Activated CD8-positive, alpha-beta T cell treated with anti-CD3 and anti-CD28 coated beads, Interleukin-2, amount 10 ng/mL, durations not matched to agents 7 days and 5 days (primary cell): ENCODE data around the gene ZKSCAN4. TPM values are rescaled to one million over a fixed set of nuclear protein-coding genes. Genes with fewer than 3 reads are reported as not detected.
A peak's percentile ranks its signal among the peaks of the same experiment; 100 is the strongest.

Source experiments
- ATAC-seq: fragments of 150-1000 bp; cut with Tn5 transposase; one replicate; pipeline ENCODE4 v1.10.0; 2021; ENCODE audit warnings: moderate library complexity
- CTCF ChIA-PET: fragments of 350-600 bp; sonication (Branson Sonifier 250); formaldehyde crosslinking; loops from one replicate; lab custom pipeline; 2021; ENCODE audit warnings: antibody characterized with exemption; lab: Charles Lee
- POLR2A ChIA-PET: fragments of 350-600 bp; sonication (Branson Sonifier 250); formaldehyde crosslinking; loops from one replicate; lab custom pipeline; 2021; ENCODE audit warnings: antibody characterized with exemption; lab: Charles Lee
- DNase-seq: peaks from one replicate; pipeline ENCODE4 v3.0.0-alpha.2; 2020
- H3K27ac Mint-ChIP-seq: one replicate; pipeline ENCODE4 v1.8.0; 2021; ENCODE audit warnings: mild to moderate bottlenecking, mixed read lengths
- H3K27me3 Mint-ChIP-seq: one replicate; pipeline ENCODE4 v1.8.0; 2021; ENCODE audit warnings: low read depth, mixed read lengths
- H3K36me3 Mint-ChIP-seq: one replicate; pipeline ENCODE4 v1.8.0; 2021; ENCODE audit warnings: low read depth, mixed read lengths
- H3K4me1 Mint-ChIP-seq: one replicate; pipeline ENCODE4 v1.8.0; 2021; ENCODE audit warnings: low read depth, mixed read lengths
- H3K4me3 Mint-ChIP-seq: one replicate; pipeline ENCODE4 v1.8.0; 2021; ENCODE audit warnings: mild to moderate bottlenecking, mixed read lengths
- H3K9me3 Mint-ChIP-seq: one replicate; pipeline ENCODE4 v1.8.0; 2022; ENCODE audit warnings: mixed read lengths; ENCODE audit not compliant: insufficient read depth
- total RNA-seq, 2 experiments: library from RNA; stranded (reverse); gene quantifications; one replicate each; pipeline ENCODE4 v1.2.3, GENCODE V29; 2021

The ZKSCAN4 gene
- total RNA-seq, 2 experiments from 2014 or later = 6.9 to 7.7 TPM

DNA sequence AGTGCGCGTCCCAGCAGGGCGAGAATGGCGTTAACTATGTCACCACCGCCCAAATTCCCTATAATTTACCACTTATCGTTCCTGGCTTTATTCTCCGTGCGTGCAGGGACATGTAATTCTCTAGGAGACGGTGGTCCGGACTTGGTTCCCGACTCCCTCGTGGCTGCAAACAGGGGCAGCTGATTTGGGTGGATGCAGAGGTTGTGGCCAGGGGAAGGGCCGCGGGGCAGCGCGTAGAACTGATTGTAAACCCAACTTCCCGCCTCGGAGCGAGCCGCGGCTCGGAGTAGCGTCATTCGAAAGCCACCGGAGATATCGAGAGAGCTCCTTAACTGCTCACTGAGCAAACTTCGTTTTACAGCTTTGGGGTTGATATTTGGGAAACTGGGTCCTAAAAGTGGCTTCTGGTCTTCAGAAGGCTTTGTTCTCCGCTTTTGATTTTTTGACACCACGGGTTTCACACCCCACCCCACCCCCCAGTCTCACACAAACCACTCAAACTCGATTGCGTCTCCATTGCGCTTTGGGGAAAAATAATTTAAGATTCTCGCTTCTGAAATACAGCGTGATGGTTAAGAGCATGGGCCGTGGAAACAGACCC, 44.5 kb downstream of the ZKSCAN4 start:
- peak; percentile 82 for ATAC-seq

DNA sequence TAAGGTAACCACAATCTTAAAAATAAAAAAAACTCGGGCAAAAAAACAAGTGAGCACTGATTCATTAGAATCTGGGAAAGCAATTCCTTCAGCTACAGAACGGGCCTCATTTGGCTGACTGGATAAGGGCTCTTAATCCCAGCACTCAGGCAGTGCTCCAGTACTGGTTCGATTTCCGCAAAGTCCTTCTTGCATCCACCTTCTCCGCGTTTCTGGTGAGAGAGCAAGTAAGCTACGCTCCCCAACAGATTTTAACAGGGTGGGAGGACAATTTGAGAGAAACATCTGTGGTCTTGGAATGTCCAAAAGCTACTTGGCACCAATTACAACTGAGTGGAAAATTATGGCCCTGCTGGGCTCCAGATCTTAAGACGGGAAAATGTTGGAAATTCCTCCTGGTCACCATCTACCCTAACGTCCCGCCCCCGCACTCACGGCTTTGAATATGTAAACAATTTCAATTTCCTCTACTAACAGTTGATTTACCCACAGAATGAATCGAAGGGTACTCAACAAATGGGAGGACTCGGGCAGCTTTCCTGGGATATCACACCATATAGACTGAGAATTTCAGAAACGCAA, 45.0 kb downstream of the ZKSCAN4 start:
- CTCF ChIA-PET = no interaction called here
- H3K36me3 Mint-ChIP-seq = peaks cover 15% of the 10 kb centered on the region
- peak overlapping the region; percentile 83 for H3K4me3 Mint-ChIP-seq
- POLR2A ChIA-PET = no interaction called here
- H3K4me1 Mint-ChIP-seq = peaks cover 30% of the 10 kb centered on the region
- H3K27me3 Mint-ChIP-seq = peaks cover 57% of the 10 kb centered on the region
- ATAC-seq (no peak), DNase-seq (no peak)
- peak overlapping the region; percentile 72 for H3K27ac Mint-ChIP-seq
- H3K9me3 Mint-ChIP-seq = peaks cover 7% of the 10 kb centered on the region

More for the DNA sequence above, 44.5 kb downstream of the ZKSCAN4 start:
- peaks cover 13% of the 10 kb centered on the region for H3K36me3 Mint-ChIP-seq
- POLR2A ChIA-PET = interaction anchor here (0.8 kb wide), 1 partner anchor 369 kb away, joined by 4 read pairs; a partner anchor contains a TSS
- H3K27ac Mint-ChIP-seq = peak overlapping the region; percentile 72
- CTCF ChIA-PET = no interaction called here
- peak; percentile 60 for DNase-seq
- peak overlapping the region; percentile 83 for H3K4me3 Mint-ChIP-seq
- peaks cover 7% of the 10 kb centered on the region for H3K9me3 Mint-ChIP-seq
- peaks cover 30% of the 10 kb centered on the region for H3K4me1 Mint-ChIP-seq
- peaks cover 61% of the 10 kb centered on the region for H3K27me3 Mint-ChIP-seq

DNA sequence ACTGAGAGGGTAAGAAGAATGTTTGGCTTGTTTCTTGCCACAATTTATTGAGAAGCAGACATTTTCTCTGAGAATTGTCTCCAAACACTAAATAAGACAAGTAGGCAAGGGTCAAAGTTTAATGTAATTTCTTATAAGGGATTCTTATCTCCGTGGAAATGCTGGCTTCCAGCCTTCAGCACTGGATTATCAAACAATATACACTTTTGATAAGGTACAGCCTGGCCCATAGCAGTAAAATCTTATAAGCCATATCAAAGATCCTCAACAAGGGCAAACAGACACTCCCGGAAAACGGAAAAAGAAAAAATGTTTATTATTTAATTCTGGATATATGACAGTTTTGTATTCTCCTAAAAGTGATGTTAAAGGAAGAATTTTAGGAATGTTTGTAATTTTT, 45.5 kb downstream of the ZKSCAN4 start:
- Mint-ChIP-seq H3K27me3 (peaks cover 53% of the 10 kb centered on the region), H3K9me3 (peaks cover 7% of the 10 kb centered on the region), H3K27ac (no peak overlapping the region), H3K4me3 (no peak overlapping the region), H3K4me1 (peaks cover 29% of the 10 kb centered on the region), H3K36me3 (peaks cover 13% of the 10 kb centered on the region)
- DNase-seq (no peak), ATAC-seq (no peak)
- POLR2A ChIA-PET = no interaction called here
- CTCF ChIA-PET = no interaction called here

DNA sequence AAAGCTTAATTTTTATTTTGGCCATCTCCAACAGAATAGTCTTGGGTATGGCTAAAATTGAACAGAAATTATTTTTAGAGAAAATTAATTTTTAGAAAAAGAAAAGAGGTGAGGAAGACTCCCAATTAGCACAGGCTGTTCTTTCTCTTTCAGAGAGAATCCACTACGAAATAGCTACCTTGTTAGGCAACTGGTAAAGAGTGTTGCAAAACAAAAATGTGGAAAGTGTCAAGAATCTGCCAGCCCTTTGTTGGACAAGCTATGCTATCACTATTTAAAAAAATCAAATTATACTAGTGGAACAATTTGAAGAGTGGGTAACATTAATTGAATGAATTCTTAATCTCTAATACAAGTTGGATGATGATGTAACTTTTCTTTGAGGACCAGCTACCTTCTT, 46.2 kb downstream of the ZKSCAN4 start:
- ATAC-seq (no peak), DNase-seq (no peak)
- Mint-ChIP-seq H3K36me3 (peaks cover 13% of the 10 kb centered on the region), H3K4me3 (no peak overlapping the region), H3K27me3 (peaks cover 52% of the 10 kb centered on the region), H3K4me1 (peaks cover 28% of the 10 kb centered on the region), H3K9me3 (peaks cover 7% of the 10 kb centered on the region), H3K27ac (no peak overlapping the region)
- ChIA-PET POLR2A (interaction anchor here (0.5 to 0.6 kb wide), 2 partner anchors 417 to 508 kb away, joined by 3 read pairs; no protein-coding TSS in a partner anchor), CTCF (interaction anchor here (1.5 kb wide), 1 partner anchor 62 kb away, joined by 3 read pairs; no protein-coding TSS in a partner anchor)

DNA sequence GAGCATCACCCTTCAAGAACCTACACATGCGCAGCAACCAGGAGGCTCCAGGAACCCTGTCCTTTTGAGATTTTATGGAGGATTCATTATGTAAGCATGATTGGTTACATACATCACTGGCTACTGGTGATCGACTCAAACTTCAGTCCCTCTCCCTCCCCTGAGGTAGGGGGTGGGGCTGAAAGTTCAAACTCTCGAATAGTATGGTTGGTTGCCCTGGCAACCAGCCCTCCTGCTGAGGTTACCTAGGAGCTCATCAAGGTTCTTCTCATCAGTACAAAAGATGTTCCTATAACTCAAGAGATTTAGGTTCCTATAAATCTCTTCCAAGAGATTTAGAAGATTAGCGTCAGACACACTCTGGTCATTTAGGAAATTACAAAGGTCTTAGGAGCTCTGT, 48.9 kb downstream of the ZKSCAN4 start:
- Mint-ChIP-seq H3K4me3 (no peak overlapping the region), H3K4me1 (peaks cover 25% of the 10 kb centered on the region), H3K27me3 (peaks cover 51% of the 10 kb centered on the region), H3K9me3 (peaks cover 21% of the 10 kb centered on the region), H3K36me3 (peaks cover 24% of the 10 kb centered on the region), H3K27ac (no peak overlapping the region)
- no peak for ATAC-seq
- ChIA-PET POLR2A (no interaction called here), CTCF (no interaction called here)
- no peak for DNase-seq

DNA sequence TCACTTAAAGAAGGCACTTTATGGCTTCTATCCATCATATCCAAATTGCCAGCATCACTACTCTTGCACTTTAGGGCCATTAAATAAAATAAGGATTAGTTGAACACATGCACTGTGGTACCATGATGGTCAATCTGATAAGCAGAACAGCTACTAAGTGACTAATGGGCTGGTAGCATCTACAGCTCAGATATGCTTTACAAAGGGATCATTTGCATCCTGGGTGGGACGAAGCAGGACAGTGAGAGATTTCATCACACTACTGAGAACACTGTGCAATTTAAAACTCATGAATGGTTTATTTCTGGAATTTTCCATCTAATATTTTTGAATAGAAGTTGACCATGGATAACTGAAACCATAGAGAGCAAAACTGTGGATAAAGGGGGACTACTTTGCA, 52.0 kb downstream of the ZKSCAN4 start:
- Mint-ChIP-seq H3K9me3 (peaks cover 29% of the 10 kb centered on the region), H3K27me3 (peaks cover 27% of the 10 kb centered on the region), H3K4me1 (peaks cover 11% of the 10 kb centered on the region), H3K4me3 (no peak overlapping the region), H3K27ac (no peak overlapping the region), H3K36me3 (peaks cover 13% of the 10 kb centered on the region)
- ATAC-seq (no peak), DNase-seq (no peak)
- CTCF ChIA-PET = no interaction called here
- POLR2A ChIA-PET = interaction anchor here (0.6 kb wide), 1 partner anchor 9 kb away, joined by 3 read pairs; no protein-coding TSS in a partner anchor

Other genes starting within 250 kb of the ZKSCAN4 start
- under 1 TPM; 0.84 to 0.97 TPM for gene ZNF165, start 171.7 kb downstream of the ZKSCAN4 start, total RNA-seq
- 1 to 10 TPM; 2.9 to 4.5 TPM for gene ZSCAN16, start 127.7 kb downstream of the ZKSCAN4 start, total RNA-seq
- 10 to 100 TPM; 17.6 to 18.7 TPM for gene ZKSCAN8, start 110.4 kb downstream of the ZKSCAN4 start, total RNA-seq
- gene ZSCAN9, start 27.0 kb downstream of the ZKSCAN4 start, total RNA-seq = 1 to 10 TPM; 4.1 to 4.5 TPM
- gene NKAPL, start 7.0 kb upstream of the ZKSCAN4 start, total RNA-seq = not detected
- gene ZSCAN26, start 14.9 kb upstream of the ZKSCAN4 start, total RNA-seq = 1 to 10 TPM; 6.7 to 9.7 TPM
- 1 to 10 TPM; 3.6 to 4.0 TPM for gene PGBD1, start 29.3 kb upstream of the ZKSCAN4 start, total RNA-seq
- gene ZSCAN31, start 83.9 kb upstream of the ZKSCAN4 start, total RNA-seq = under 1 TPM; 0.68 to 0.78 TPM
- gene ZKSCAN3, start 97.7 kb upstream of the ZKSCAN4 start, total RNA-seq = 1 to 10 TPM; 4.6 to 5.0 TPM
- 10 to 100 TPM; 10.8 to 11.4 TPM for gene ZSCAN12, start 147.5 kb upstream of the ZKSCAN4 start, total RNA-seq
- under 1 TPM; 0.79 to 0.83 TPM for gene ZSCAN23, start 191.2 kb upstream of the ZKSCAN4 start, total RNA-seq